ENCODE data around the gene FGL2.
"Not testable (repeated sequence)": the region's sequence is repeated elsewhere in the genome, so short reads cannot be mapped to it uniquely, and the experiment has no call there.

FGL2 gene

GRCh38 chr7:77199013-77199966 lies at the start of gene FGL2:
Gene FGL2 (minus strand): TSS chr7:77199819. CDS start chr7:77199793, 26 bp downstream.
- DNase-seq (ENCODE audit: low read depth in 2 of 2, low spot score in 1 of 2) = no peak

- no peak for DNase-seq (ENCODE audit: low read depth in 2 of 2, low spot score in 1 of 2)
Measured at GRCh38 chr7:77248154-77248553, 48.5 kb upstream of the FGL2 start.

- peak; percentile 66 to 85 for DNase-seq (ENCODE audit: low read depth in 2 of 2, low spot score in 1 of 2)
Measured at GRCh38 chr7:77247206-77247850, 47.7 kb upstream of the FGL2 start.

- no peak for DNase-seq (ENCODE audit: low read depth in 2 of 2, low spot score in 1 of 2)
Measured at GRCh38 chr7:77246026-77246640, 46.5 kb upstream of the FGL2 start.

GRCh38 chr7:77245015-77245755 lies 45.6 kb upstream of the FGL2 start:
- no peak for DNase-seq (ENCODE audit: low read depth in 2 of 2, low spot score in 1 of 2)

- DNase-seq (ENCODE audit: low read depth in 2 of 2, low spot score in 1 of 2) = no peak
Measured at GRCh38 chr7:77244222-77244934, 44.8 kb upstream of the FGL2 start.

- DNase-seq (ENCODE audit: low read depth in 2 of 2, low spot score in 1 of 2) = no peak
Measured at GRCh38 chr7:77242554-77242953, 42.9 kb upstream of the FGL2 start.

- DNase-seq (ENCODE audit: low read depth in 2 of 2, low spot score in 1 of 2) = no peak
Measured at GRCh38 chr7:77242068-77242467, 42.4 kb upstream of the FGL2 start.

- no peak for DNase-seq (ENCODE audit: low read depth in 2 of 2, low spot score in 1 of 2)
Measured at GRCh38 chr7:77239471-77239870, 39.9 kb upstream of the FGL2 start.

- DNase-seq (ENCODE audit: low read depth in 2 of 2, low spot score in 1 of 2) = no peak
Measured at GRCh38 chr7:77238703-77239136, 39.1 kb upstream of the FGL2 start.

- DNase-seq (ENCODE audit: low read depth in 2 of 2, low spot score in 1 of 2) = no peak
Measured at GRCh38 chr7:77235276-77235675, 35.7 kb upstream of the FGL2 start.

GRCh38 chr7:77232467-77232866 lies 32.8 kb upstream of the FGL2 start:
- DNase-seq (ENCODE audit: low read depth in 2 of 2, low spot score in 1 of 2) = no peak

- not testable (repeated sequence) for DNase-seq (ENCODE audit: low read depth in 2 of 2, low spot score in 1 of 2)
Measured at GRCh38 chr7:77228795-77229194, 29.2 kb upstream of the FGL2 start.

GRCh38 chr7:77226357-77226839 lies 26.8 kb upstream of the FGL2 start:
- no peak for DNase-seq (ENCODE audit: low read depth in 2 of 2, low spot score in 1 of 2)

- no peak for DNase-seq (ENCODE audit: low read depth in 2 of 2, low spot score in 1 of 2)
Measured at GRCh38 chr7:77223261-77223660, 23.6 kb upstream of the FGL2 start.

- DNase-seq (ENCODE audit: low read depth in 2 of 2, low spot score in 1 of 2) = no peak
Measured at GRCh38 chr7:77222819-77223218, 23.2 kb upstream of the FGL2 start.

- no peak for DNase-seq (ENCODE audit: low read depth in 2 of 2, low spot score in 1 of 2)
Measured at GRCh38 chr7:77222065-77222464, 22.4 kb upstream of the FGL2 start.

GRCh38 chr7:77219701-77220331 lies 20.2 kb upstream of the FGL2 start:
- DNase-seq (ENCODE audit: low read depth in 2 of 2, low spot score in 1 of 2) = not testable (repeated sequence)

- DNase-seq (ENCODE audit: low read depth in 2 of 2, low spot score in 1 of 2) = no peak
Measured at GRCh38 chr7:77217474-77218185, 18.0 kb upstream of the FGL2 start.
